Body of pancreas (tissue), 4 donors: ENCODE results near the gene CHST9.

Experiments used
- CTCF ChIP-seq, 7 experiments: fragments of 450-650 bp in 4 of 7; fragments of 200-600 bp in 3 of 7; sonication (generic) in 3 of 7; IDR thresholded peaks; one replicate each; pipeline ENCODE4 v1.5.1; 2016 to 2019; ENCODE audit warnings: antibody characterized with exemption in 7 of 7
- POLR2A ChIP-seq, 3 donors: fragments of 450-650 bp; IDR thresholded peaks; one replicate each; pipeline ENCODE4 v1.6.1; 2016; ENCODE audit warnings: antibody characterized with exemption in 3 of 3, mild to moderate bottlenecking in 2 of 3

- TF ChIP-seq POLR2A (IDR thresholded peaks at IDR 0.05), result no peak
- no peak for TF ChIP-seq CTCF (IDR thresholded peaks at IDR 0.05)
These were observed 192.2 kb downstream of the CHST9 start for GRCh38 chr18:26992926-26993325.
